NCI-H1436 (cell line): ENCODE results near the gene MRPL18.
"Not testable (repeated sequence)": the region's sequence is repeated elsewhere in the genome, so short reads cannot be mapped to it uniquely, and the experiment has no call there.

Experiments used
- DNase-seq: peaks from one replicate; lab custom pipeline; 2025; lab: John Stamatoyannopoulos, UW

MRPL18 gene

DNA sequence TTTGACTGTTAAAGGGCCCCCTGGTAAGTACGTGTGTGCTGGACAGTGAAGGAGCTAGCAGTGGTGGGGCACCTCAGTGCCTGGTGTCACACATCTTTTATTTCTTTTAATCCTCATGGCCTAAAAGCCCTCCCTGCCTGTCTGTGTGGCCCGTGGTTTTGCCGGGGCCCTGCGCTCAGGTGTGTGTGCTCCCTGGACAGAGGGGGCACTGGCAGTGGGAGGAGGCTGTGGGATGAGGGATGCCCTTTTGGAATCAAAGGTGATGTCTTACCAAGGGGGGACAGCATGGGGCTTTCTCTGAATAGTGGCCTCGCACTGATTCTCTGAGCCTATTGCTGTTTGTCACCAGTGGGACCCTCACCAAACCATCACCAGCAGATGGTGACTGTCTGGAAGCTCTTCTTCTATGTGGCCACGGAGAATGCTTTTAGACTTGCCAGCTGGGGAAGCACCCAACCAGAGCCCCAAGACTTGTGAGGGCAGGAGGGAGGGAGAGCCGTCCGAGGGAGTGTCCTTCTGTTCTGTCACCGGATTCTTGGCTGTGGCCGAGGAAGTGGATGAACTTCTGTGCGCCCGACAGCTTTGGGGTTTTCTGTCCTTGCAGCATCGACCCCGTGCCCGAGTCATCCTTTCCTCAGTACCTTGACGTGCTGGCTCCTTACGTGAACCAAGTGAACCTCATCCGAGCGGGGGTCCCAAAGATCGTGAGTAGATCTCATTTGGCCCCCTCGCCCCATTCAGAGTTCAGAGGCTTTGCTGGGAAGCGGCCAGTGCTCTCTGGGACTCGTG is 27.9 kb downstream of the MRPL18 start:
- no peak for DNase-seq

- DNase-seq: no peak
Measured at GRCh38 chr6:159819098-159819497, 28.8 kb downstream of the MRPL18 start.

DNA sequence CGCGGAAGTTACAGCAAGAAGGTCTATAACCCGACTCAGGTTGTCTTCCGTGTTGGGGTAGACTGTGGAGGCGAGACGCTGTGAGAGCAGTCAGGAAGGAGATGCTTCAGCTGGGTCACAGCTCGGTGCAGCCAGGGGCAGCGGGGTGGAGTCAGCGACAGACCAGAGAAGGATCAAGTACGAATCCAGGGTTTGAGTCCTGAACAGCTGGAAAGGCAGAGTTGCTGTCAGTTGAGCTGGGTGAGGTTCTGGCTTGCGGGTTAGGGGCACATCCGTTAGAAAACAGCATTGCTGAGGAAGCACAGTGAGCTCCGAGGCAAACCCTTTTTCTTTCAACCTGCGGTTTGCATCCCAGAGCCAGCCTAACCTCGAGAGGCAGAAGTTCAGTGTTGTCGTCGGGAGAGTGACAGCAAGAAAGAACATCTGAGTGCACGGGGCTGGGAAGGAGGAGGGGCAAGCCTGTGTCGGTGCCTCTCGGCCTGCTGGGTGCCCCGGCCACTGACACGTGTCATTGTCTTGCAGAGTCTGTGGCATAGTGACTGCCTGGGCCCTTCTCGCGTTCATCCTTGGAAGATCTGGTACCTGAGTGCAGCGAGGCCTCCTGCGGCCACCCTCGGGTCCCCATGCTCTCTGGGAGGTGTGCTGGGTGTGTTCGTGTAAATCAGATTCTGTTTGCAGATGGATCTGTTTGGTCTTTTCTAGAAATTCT is 29.8 kb downstream of the MRPL18 start:
- no peak for DNase-seq

- DNase-seq: no peak
Measured at GRCh38 chr6:159821122-159821521, 30.9 kb downstream of the MRPL18 start.

- DNase-seq: no peak
Measured at GRCh38 chr6:159821726-159822125, 31.5 kb downstream of the MRPL18 start.

GRCh38 chr6:159823953-159824352 is 33.7 kb downstream of the MRPL18 start:
- no peak for DNase-seq

- not testable (repeated sequence) for DNase-seq
Measured at GRCh38 chr6:159824690-159825089, 34.4 kb downstream of the MRPL18 start.

- no peak for DNase-seq
Measured at GRCh38 chr6:159826004-159826403, 35.7 kb downstream of the MRPL18 start.

- DNase-seq: no peak
Measured at GRCh38 chr6:159826968-159827647, 36.8 kb downstream of the MRPL18 start.

DNA sequence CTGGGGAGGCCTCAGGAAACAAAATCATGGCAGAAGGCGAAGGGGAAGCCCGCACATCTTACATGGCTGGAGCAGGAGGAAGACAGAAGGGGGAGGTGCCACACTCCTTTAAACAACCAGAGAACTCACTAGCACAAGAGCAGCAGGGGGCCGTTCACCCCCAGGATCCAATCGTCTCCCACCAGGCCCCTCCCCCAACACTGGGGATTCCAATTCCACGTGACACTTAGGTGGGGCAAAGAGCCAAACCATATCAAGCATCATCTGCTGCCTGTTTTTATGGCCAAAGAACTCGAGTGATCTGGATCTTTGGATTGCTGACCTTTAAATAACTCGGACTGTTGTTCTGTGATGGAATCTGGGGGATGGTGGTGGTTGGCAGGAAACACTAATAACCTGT is 37.8 kb downstream of the MRPL18 start:
- DNase-seq: no peak

DNA sequence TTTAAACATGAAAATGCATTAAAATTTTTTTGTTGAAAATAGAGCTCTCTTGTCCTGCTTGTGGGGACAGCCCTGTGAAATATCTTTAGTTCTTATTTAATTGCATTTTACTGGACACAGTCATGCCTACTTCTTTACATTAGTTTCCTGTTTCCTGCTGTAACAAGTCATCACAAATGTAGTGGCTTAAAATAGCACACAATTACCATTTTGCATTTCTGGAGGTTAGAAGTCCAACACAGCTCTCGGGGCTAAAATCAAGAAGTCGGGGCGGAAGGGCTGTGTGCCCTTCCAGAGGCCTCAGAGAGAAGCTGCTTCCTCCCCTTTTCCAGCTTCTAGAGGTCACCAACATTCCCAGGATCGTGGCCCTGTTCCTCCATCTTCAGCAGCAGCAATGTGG is 39.3 kb downstream of the MRPL18 start:
- DNase-seq: no peak

GRCh38 chr6:159830501-159831372 is 40.5 kb downstream of the MRPL18 start:
- DNase-seq: no peak

DNA sequence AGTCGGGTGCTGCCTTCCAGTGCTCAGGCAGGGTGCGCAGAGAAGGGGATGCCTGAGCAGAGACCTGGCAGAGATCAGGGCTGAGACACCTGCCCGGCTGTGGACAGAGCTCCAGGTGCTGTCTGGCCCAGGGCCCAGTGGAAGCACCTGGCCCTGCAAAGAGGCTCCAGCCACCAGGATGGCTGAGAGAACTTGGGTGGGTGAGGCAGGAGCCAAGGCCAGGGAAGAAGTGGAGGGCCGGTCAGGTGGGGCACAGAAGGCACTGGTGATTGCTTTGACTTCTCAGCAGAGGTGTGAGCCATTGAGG is 41.1 kb downstream of the MRPL18 start:
- DNase-seq: no peak

DNA sequence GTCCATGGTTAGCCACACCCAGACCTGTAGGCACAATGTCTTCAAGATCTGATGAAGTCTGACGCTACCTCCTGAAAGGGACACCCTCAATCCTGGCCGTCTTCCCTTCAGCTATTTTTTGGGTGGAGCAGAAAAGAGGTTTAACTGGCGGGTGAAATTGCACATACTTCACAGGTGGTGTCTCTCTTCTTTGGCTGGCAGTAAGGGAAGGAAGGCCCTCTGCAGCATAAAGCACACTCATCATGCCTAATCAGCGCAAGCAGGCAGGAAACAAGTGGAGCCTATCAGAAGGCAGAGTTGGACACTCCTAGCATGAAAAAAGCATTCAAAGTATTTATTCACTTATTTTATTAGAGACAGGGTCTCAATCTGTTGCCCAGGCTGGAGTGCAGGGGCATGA is 42.7 kb downstream of the MRPL18 start:
- no peak for DNase-seq

- DNase-seq: no peak
Measured at GRCh38 chr6:159833556-159833955, 43.3 kb downstream of the MRPL18 start.

DNA sequence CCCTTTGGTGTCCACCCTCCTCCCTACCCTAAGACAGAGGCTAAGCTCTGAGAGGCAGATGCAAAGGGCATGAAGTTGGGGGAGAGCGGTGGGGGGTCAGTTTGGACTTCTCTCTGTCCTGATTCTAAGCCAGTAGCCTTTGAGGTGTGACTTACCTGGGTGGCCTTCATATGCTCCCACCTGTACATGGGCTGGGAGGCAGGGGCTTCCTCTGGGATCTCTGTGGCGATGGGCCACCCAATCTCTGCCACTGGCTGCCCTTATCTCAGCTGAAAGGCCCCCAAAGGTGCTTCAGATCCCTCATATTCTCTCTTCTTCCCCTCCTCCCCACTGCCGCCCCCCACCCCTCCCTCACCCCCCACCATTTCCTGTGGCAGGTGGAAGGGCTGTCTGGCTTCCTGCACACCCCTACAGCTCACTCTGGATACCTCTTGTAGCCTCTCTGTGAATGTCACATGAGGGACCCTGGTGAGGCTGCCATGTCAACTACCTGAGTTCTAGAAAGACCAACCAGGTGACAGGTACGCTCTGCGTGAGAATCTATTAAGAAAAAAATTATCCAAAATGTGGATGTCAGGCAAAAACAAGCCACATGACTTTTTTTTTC is 43.8 kb downstream of the MRPL18 start:
- no peak for DNase-seq

DNA sequence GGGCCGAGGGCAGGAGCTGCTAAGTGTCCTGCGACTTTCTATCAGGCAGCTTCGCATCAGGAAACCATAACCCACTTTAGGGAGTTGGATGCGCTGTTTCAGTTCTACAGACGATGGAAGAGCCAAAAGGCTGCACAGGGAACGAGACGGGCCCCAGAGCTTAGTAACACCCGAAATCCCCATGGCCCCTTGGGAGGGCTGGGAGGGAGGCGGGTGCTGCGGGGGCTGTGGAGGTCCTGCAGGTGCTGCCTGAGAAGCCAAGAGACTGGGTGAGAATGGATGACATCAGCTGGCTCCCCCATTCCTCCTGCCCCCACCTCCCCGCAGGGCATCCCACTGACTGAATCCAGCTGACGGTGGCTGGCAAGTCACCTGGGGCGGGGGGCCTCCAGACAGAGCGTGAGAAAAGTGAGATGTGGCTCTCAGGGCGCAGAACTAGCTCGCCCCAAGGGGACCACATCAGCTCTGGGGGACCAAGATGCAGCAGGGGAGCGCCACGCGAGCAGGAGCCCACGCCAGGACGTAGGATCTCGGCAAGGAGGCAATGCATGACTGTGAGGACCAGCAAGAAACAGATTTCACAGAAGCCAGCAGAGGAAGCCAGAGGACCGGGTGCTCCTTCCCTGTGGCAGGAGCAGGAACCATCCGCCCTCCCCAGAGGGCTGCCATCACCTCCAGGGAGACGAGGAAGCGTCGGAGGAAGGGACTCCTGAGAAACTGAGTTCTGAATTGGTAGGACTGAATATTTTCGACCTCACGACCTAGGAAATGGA is 46.6 kb downstream of the MRPL18 start:
- no peak for DNase-seq

DNA sequence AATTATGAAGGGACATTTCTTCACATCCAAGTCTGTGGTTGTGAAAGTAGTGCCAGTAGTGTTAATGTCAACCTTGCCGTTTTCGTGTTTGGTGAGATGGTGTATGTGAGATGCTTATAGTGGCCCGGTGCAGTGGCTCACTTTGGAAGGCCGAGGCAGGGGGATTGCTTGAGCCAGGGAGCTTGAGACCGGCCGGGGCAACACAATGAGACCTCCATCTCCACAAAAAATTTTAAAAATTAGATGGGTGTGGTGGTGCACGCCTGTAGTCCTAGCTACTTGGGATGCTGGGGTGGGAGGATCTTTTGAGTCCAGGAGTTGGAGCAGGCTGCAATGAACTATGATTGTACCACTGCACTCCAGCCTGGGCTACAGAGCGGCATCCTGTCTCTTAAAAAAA is 47.2 kb downstream of the MRPL18 start:
- no peak for DNase-seq

DNA sequence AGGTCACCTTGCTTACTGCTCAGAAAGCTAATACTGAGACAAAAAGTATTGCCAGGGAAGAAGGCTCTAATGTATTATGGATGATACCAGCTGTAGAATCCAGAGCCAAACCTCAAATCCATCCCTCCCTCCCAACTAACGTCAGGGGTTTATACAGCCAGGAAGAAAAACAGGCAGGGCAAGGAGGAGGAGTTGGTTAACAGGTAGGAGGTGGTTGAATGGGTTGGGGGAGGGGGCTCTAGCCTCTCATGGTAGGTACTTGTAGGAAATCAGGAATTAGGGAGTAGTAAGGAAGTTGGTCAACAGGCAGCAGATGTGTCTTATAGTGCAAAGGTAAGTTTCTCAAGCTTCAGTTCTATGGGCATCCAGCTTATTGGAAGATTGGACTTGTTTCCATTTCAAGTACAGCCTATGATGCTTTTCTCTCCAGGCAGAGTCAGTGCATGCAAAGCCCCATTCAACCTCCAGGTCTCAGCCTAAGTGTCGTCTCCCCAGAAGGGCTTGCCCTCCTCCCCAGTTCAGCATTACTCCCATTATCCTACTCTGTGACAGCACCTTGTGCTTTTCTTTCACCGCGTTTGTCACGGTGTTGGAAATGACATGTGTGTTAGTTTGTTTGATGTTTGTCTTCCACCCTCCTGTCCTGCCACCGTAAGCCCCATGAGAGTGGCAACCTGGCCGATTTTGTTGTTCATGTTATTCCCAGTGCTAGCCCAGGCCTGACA is 47.9 kb downstream of the MRPL18 start:
- no peak for DNase-seq

- no peak for DNase-seq
Measured at GRCh38 chr6:159842035-159842434, 51.8 kb downstream of the MRPL18 start.
